ENCODE measurements around the gene SPDYC.

SPDYC gene

DNA sequence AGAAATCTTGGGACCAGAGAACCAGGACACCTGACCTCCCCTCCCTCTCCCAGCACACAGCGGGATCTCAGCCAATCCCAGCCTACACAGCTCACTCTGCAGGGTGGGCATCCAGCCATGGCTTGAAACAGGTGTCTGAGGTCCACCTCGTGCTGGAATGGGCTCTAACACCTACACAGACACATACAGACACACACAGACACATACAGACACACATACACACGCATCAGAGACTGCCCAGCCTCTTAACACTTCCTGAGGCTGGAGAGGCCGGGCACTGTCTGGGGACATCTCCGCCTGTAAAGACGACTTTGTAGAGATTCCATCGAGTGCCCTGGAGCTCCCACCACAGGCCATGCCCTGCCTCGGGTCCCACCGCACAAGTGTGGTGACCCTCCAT lies 48.4 kb downstream of the SPDYC start:
- DNase-seq (ENCODE audit: low read depth in 1 of 2, low spot score in 1 of 2): no peak

DNA sequence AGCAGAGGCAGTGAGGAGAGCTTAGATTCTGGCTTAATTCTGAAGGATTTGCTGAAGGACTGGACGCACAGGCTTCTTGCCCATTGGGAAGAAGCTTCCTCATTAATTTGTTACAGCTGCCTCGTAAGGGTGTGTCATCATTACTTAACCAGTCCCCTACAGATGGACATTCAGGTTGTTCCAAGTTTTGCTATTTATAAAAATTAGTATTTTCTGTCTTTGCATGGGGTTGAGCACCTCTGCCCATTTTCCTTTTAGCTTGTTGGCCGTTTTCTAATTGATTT lies 49.8 kb downstream of the SPDYC start:
- DNase-seq (ENCODE audit: low read depth in 1 of 2, low spot score in 1 of 2): no peak

DNA sequence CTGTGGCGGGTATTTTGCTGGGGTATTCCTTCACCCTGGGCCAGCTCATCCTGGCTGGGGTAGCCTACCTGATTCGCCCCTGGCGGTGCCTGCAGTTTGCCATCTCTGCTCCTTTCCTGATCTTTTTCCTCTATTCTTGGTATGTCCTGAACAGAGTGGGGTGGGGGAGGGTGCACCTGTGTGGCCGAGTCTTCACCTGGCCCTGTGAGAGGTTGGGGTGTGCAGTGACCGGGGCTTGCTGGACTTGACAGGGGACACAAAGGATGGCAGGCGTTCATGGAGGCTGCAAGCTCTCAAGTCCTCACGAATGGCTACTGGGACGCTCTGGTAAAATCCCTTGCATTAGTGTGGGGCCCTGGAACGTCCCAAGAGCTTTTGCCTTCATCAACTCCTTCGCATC lies 51.0 kb downstream of the SPDYC start:
- DNase-seq (ENCODE audit: low read depth in 1 of 2, low spot score in 1 of 2): no peak

Measured in activated CD4-positive, alpha-beta T cell treated with anti-CD3 and anti-CD28 coated beads, Interleukin-2, amount 50 U/mL, for 24 hours (primary cell).